DND-41 (cell line): Measurements from ENCODE around the gene KCNA3.

ENCODE experiments used
- EZH2 ChIP-seq: IDR thresholded peaks from 3 replicates; pipeline ENCODE4 v1.6.1; 2012; ENCODE audit warnings: borderline replicate concordance, low read depth, mild to moderate bottlenecking, moderate library complexity, low read length, inconsistent platforms; ENCODE audit not compliant: severe bottlenecking
- TF ChIP-seq, protein P1 (sequence below): IDR thresholded peaks from 2 replicates; pipeline ENCODE4 v1.5.1; 2012; ENCODE audit warnings: borderline replicate concordance, low read length, moderate library complexity, mild to moderate bottlenecking; ENCODE audit not compliant: poor library complexity, severe bottlenecking; ENCODE audit errors: extremely low read depth

DNA sequence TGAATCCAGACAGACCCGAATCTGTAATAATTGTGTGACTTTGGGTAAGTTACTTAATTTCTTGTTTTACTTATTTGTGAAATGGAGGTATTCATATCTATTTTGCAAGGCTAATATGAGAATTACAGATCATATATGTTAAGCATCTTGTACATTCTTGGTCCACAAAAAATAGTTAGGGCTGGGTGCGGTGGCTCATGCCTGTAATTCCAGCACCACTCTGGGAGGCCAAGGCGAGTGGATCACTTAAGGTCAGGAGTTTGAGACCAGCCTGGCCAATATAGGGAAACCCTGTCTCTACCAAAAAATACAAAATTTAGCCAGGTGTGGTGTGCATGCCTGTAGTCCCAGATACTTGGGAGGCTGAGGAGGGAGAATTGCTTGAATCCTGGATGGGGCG lies 22.9 kb upstream of the KCNA3 start:
- TF ChIP-seq, protein P1, sequence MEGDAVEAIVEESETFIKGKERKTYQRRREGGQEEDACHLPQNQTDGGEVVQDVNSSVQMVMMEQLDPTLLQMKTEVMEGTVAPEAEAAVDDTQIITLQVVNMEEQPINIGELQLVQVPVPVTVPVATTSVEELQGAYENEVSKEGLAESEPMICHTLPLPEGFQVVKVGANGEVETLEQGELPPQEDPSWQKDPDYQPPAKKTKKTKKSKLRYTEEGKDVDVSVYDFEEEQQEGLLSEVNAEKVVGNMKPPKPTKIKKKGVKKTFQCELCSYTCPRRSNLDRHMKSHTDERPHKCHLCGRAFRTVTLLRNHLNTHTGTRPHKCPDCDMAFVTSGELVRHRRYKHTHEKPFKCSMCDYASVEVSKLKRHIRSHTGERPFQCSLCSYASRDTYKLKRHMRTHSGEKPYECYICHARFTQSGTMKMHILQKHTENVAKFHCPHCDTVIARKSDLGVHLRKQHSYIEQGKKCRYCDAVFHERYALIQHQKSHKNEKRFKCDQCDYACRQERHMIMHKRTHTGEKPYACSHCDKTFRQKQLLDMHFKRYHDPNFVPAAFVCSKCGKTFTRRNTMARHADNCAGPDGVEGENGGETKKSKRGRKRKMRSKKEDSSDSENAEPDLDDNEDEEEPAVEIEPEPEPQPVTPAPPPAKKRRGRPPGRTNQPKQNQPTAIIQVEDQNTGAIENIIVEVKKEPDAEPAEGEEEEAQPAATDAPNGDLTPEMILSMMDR: no peak
- no peak for TF ChIP-seq EZH2
